HG02981 (cell line): Measurements from ENCODE around the gene CASQ1.

Experiments used
- ATAC-seq: cut with Tn5 transposase; IDR thresholded peaks from one replicate; pipeline ENCODE4 v1.9.1; 2021; ENCODE audit warnings: mild to moderate bottlenecking, moderate library complexity; ENCODE audit not compliant: unreplicated experiment

The CASQ1 gene

DNA sequence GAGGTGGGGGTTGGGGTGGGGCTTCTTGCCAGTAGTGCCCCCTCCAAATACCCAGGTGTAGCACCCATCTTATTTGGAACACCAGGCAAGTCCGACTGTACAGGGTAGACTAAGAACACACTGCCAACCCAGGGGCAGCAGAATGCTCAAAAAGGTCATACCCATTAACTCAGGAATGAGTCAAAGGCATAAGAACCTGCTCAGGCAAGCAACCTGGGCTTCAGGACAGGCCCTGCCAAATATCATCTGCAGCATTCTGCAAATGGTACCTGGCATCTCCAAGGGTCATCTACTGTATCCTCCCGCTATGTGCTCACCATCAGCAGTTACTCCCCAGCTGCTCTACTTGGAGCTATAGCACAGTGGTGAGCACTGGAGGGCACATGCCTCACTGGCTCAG lies 34.2 kb downstream of the CASQ1 start:
- no peak for ATAC-seq

DNA sequence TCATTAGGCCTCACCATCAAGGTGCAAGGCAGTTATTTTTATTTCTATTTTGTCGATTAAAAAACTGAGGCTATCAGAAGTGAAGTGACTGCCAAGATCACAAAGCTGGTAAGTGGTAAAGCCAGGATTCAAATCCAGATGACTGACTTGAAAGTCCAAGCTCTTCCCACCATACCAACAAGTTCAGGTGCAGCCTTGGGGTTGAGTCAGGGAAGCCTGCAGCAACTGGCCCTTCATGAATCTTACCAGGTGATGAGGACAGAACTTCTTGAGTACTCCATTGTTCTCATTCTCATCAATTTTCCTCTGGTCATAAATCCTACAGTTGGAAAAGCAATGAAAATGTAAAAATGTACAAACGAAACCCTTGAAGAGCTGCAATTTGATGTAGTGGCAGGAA lies 35.0 kb downstream of the CASQ1 start:
- no peak for ATAC-seq

DNA sequence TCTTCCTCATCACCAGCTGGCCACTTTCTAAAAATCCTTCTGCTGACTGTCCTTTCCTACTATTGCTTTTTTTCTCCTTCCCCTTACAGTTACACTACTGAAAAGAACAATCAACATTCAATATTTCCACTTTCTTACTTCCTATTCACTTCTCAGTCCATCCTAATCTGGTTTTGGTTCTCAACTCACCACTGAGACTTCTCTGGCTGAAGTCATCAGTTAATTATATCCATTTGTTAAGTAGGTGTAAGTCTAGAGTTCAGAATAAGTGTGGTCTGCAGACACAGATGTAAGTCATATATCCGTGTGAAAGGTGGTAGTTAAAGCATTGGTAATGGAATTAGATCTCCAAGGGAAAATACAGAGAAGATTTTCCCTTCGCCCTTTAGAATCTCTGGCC lies 36.2 kb downstream of the CASQ1 start:
- ATAC-seq = no peak

DNA sequence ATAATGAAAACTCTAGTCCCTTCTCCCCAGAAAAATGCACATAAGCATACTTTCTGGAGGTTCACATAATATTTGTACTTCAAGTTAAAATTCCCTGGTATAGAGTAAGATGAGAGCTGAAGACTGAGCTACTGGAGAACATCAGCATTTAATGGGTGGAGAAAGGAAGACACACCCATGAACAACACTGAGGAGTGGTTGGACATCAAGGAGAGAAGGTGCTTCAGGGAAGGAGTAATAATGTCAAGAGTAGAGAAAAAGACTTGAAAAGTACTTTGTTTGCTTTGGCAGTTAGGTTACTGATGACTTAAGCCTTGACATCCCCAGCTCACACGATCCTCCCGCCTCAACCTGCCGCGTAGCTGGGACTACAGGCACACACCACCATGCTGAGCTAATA lies 36.7 kb downstream of the CASQ1 start:
- no peak for ATAC-seq

DNA sequence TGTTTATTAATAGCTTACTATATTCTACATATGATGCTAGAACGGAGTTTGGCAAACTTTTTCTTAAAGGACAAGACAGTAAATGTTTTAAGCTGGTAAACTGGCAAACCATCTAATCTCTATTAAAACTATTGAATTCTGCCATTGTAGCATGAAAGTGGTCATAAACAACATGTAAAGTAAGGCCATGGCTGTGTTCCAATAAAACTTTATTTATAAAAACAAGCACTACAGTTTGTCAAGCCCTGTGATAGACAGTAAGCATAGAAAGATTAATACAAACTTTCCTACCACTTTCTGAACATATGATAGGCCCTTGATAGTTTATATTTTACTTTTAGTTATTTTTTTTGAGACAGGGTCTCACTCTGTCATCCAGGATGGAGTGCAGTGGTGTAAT lies 37.2 kb downstream of the CASQ1 start:
- ATAC-seq = no peak

DNA sequence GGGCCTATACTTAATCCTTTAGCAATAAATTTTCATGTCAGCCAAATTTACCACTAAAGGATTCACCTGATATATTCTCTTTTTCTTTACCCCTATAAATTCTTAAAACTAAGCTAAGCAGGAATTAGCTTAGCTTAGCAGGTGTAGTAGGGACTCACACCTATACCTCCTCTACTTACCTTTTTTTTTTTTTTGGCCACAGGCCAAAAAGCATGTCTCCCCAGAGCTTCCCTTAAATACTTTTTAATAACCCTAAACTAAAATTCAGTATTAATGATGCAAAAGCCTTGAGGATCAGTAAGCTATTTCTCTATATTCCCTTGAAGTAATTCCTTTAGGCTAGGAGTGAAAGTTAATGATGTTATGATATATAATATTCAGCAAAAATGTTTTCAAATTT lies 38.1 kb downstream of the CASQ1 start:
- no peak for ATAC-seq

DNA sequence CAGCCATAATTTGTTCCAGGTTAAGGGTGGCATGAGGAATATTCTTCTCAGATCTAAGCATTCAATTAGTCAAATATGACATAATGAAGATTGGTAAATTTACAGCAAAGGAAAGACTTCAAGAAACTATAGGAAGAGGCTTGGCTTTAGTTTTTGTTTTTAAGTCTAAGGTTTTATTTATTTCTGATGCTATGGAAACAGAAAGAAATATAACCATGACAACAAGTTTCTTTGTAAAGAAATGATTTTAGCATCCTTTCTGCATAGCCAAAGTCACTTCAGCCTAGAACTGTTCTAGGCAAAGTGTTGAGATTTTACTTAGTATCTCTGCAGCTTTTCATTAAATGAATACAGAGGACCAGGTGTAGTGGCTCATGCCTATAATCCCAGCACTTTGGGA lies 42.5 kb downstream of the CASQ1 start:
- no peak for ATAC-seq

DNA sequence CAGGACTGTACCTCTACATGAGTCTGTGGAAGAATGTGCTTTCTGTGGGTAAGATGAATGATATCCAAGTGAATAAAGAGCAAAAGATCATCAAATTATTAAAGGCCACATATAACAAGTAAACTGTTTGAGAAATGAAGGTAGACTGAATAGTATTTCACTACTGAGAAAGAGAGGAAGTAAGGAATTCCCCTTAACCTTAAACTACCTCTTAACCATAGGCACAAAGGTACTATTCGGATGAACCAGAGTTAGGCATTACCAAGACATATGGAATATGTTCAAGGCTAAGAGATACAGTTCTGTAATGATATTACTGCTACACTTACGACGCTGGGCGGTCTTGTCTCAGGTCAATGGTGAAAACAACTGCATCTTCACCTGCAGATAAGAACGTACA lies 46.4 kb downstream of the CASQ1 start:
- ATAC-seq = no peak

DNA sequence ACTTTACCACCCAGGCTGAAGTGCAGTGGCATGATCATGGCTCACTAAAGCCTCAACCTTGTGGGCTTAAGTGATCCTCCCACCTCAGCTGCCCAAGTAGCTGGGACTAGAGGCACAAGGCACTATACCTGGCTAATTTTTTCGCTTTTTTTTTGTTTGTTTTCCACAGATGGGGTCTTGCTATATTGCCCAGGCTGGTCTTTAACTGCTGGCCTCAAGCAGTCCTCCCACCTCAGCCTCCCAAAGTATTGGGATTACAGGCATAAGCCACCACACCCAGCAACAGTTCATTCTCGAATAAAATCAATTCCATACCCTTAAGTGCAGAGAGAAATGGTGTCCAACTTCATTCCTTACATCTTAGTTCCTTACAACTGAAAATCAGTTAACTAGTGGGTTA lies 47.2 kb downstream of the CASQ1 start:
- ATAC-seq = no peak

DNA sequence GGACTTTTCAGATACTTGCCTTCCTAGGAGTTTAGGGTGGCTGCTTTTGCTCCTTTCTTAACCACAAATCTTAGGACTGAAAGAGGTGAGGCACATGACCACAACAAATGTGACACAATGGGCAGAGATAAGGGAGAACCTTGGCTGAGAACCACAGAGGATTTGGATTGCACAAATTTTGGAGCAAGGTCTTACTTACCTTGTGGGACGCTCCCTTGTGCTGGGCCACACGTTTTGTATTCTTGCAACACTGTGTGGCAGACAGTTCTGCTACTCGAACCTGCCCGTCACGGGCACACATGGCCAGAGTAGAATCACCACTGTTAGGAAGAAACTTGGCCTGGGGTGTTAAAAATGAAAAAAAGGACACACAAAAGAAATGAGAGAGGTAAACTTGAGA lies 48.0 kb downstream of the CASQ1 start:
- no peak for ATAC-seq

DNA sequence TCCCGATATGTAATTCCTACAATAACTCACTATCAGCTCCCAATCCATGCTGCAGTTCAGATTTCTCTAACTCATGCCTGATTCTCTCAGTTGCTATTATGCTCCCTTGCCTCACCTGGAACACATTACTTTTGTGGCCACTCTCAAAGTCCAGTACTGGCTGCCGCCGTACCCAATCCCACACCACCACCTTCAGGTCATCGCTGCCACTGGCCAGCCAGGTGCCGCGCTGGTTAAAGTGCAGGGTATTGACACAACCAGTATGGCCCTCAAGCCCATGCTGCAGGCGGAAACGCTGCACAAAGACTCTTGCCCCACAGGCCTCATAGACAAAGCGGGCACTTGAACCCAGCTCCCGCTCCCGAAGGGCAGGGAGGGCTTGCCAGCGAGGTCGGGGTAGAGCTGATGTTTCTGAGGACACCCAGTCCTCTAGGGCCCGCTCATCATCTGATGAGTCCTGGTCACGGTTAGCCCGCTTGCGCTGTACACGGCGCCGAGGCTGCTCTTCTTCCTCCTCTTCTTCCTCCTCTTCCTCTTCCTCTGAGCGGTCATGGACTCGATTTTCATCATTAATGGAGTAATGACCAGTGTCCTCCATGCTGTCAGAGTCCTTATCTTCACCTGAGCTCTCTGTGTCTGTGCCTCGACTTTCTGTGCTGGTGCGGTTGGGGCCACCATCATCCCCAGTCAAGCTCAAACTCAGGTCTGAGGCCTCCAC lies 49.4 kb downstream of the CASQ1 start:
- ATAC-seq = no peak

DNA sequence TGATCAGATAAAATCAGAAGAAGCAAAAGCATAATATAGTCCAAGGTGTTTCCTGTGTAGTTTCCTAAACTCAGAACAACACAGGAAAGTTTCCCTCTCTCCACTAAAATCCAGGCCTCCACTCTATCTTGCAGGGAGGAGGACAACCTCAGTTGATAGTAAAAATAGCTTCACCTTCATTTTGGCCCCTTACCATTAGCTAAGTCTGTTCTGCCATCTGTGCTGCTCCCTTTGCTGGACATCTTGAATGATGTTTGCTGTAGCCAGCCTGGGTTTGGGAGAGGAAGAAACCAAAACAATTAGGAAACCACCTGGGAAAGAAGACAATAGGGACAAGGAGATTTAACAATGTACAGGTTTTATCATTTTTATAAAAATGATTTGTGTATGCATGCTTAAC lies 53.4 kb downstream of the CASQ1 start:
- no peak for ATAC-seq

DNA sequence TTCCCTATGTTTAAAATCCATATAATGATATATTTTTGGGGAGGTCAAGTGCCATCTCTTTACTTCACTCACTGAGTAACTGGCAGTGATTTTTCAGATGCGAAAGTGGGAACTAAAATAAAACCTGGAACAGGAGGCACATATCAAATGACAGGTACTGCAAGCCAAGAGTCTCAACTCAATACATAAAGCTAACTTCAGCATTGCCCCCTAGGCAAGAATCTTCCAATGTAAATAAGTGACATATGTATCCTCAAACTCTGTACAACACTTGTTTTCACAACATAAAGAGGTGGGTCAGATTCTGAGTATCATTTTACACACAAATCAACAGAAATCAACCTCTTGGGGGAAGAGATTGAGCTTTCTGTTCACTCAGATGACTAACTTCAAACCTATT lies 53.8 kb downstream of the CASQ1 start:
- ATAC-seq = no peak

DNA sequence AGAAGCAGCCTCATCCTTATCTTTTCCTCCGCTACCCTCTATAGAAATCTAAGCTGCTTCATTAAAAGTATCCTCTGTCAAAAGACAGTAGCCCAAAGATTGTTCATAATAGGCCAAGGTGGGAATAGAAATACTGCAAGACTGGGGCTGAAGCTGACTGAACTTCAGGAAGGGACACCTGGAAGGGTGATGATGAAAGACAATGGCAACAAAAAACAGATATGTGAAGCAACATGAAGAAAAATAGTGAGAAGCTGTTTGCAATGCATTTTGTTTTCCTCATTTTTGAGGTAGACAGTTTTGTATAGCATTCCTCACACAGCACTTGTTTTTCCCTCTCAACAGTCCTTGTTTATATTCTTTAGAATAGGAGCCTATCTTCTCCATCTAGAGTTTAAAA lies 55.1 kb downstream of the CASQ1 start:
- ATAC-seq = no peak

DNA sequence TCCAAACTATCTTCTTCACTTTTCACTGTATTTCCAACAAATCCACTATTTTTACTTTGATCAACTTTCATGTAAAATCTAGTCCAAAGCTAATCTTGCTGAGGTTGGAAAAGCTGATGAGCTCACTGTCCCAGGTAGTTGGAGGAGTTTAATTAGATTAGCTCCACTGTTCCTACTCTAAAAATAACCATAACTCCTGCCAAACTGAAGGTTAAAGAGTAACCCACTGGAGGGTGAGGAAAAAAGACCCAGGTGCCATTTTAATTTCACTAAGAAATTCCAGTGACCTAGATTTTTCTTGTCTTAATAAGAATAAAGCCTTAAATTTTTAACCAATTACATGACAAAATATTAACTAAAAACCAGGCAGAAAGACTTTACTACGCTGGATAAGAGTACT lies 56.7 kb downstream of the CASQ1 start:
- no peak for ATAC-seq

DNA sequence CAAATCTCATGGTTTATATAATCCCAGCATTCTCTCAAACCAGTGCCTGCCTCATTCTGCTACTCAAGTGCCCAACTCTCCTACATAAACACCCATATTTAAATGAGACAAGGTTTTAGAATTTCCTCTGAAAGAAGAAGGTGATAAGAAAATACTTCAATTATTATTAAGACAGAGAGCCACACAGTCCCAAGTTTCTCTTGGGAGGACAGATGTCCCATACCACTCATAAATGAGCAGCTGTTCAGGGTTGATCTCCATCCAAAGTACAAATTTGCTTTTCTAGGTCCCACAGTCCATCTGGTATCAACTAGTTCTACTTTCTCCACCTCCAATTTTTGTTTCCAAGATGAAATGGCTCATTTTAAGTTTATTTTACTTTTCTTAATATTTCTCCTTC lies 60.6 kb downstream of the CASQ1 start:
- no peak for ATAC-seq
